SK-N-SH (cell line): ENCODE measurements around the gene AP3S1.

Source experiments
- EP300 ChIP-seq, 2 experiments: IDR thresholded peaks; 2 replicates each; pipeline versions ENCODE4 v1.4.0 to v1.6.1; 2012; ENCODE audit warnings: borderline replicate concordance in 1 of 2, low read depth in 1 of 2, low read length in 1 of 2
- GATA2 ChIP-seq: sonication (generic); formaldehyde crosslinking; IDR thresholded peaks from 2 replicates; pipeline ENCODE4 v1.5.0; 2020; ENCODE audit warnings: mild to moderate bottlenecking, missing genetic modification reagents
- IRF3 ChIP-seq: fragments of 150-350 bp; IDR thresholded peaks from 2 replicates; pipeline ENCODE4 v1.6.1; 2016; ENCODE audit warnings: mild to moderate bottlenecking, low read depth, low read length
- POLR2AphosphoS5 ChIP-seq: IDR thresholded peaks from 2 replicates; pipeline ENCODE4 v1.6.1; 2012; ENCODE audit warnings: low read depth, low read length
- RAD21 ChIP-seq: IDR thresholded peaks from 2 replicates; pipeline ENCODE4 v1.6.1; 2012; ENCODE audit warnings: mild to moderate bottlenecking, low read length
- SIN3A ChIP-seq: IDR thresholded peaks from 2 replicates; pipeline ENCODE4 v1.6.1; 2012; ENCODE audit warnings: low read depth, mild to moderate bottlenecking, low read length, moderate library complexity, borderline replicate concordance
- SMC3 ChIP-seq: IDR thresholded peaks from 2 replicates; pipeline ENCODE4 v1.6.1; 2012; ENCODE audit warnings: low read depth, low read length, improper control_type of control experiment
- TAF1 ChIP-seq: IDR thresholded peaks from 2 replicates; pipeline ENCODE4 v1.6.1; 2012; ENCODE audit warnings: low read depth, mild to moderate bottlenecking, low read length, moderate library complexity, borderline replicate concordance
- ZBTB33 ChIP-seq: IDR thresholded peaks from 2 replicates; pipeline ENCODE4 v1.4.0; 2012; ENCODE audit warnings: low read depth, borderline replicate concordance
- TF ChIP-seq, protein P1 (sequence below): fragments of 200-600 bp; sonication (generic); IDR thresholded peaks from 2 replicates; pipeline ENCODE4 v1.6.1; 2017; ENCODE audit warnings: antibody characterized with exemption, mild to moderate bottlenecking, moderate library complexity
- TF ChIP-seq, protein P2 (sequence below): IDR thresholded peaks from 2 replicates; pipeline ENCODE4 v1.6.1; 2012; ENCODE audit warnings: mild to moderate bottlenecking, low read depth, low read length, moderate library complexity

DNA sequence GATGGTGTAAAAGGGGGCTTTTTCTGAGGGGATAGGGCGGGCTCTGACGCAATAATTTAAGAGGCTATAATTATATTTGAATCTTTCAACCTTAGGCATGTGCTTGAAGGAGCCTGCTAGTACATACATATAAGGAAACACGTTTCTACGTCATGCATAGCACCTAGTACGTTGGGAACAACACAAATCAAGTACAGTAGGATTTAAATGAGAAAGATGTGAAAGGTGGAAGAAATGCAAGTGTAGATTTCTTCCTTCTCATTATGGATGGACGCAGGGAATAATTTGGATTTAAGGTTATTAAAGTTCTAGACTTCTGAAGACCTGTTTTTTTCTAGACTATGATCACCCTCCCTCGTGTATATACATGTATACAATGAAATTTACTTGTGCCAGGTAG lies 24.3 kb upstream of the AP3S1 start:
- TF ChIP-seq TAF1, result no peak
- TF ChIP-seq, protein P1, sequence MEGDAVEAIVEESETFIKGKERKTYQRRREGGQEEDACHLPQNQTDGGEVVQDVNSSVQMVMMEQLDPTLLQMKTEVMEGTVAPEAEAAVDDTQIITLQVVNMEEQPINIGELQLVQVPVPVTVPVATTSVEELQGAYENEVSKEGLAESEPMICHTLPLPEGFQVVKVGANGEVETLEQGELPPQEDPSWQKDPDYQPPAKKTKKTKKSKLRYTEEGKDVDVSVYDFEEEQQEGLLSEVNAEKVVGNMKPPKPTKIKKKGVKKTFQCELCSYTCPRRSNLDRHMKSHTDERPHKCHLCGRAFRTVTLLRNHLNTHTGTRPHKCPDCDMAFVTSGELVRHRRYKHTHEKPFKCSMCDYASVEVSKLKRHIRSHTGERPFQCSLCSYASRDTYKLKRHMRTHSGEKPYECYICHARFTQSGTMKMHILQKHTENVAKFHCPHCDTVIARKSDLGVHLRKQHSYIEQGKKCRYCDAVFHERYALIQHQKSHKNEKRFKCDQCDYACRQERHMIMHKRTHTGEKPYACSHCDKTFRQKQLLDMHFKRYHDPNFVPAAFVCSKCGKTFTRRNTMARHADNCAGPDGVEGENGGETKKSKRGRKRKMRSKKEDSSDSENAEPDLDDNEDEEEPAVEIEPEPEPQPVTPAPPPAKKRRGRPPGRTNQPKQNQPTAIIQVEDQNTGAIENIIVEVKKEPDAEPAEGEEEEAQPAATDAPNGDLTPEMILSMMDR, result no peak
- no peak for TF ChIP-seq GATA2
- TF ChIP-seq EP300 (IDR thresholded peaks at IDR 0.05; ENCODE audit: borderline replicate concordance in 1 of 2, low read depth in 1 of 2, low read length in 1 of 2), result no peak
- no peak for TF ChIP-seq RAD21
- TF ChIP-seq, protein P2, sequence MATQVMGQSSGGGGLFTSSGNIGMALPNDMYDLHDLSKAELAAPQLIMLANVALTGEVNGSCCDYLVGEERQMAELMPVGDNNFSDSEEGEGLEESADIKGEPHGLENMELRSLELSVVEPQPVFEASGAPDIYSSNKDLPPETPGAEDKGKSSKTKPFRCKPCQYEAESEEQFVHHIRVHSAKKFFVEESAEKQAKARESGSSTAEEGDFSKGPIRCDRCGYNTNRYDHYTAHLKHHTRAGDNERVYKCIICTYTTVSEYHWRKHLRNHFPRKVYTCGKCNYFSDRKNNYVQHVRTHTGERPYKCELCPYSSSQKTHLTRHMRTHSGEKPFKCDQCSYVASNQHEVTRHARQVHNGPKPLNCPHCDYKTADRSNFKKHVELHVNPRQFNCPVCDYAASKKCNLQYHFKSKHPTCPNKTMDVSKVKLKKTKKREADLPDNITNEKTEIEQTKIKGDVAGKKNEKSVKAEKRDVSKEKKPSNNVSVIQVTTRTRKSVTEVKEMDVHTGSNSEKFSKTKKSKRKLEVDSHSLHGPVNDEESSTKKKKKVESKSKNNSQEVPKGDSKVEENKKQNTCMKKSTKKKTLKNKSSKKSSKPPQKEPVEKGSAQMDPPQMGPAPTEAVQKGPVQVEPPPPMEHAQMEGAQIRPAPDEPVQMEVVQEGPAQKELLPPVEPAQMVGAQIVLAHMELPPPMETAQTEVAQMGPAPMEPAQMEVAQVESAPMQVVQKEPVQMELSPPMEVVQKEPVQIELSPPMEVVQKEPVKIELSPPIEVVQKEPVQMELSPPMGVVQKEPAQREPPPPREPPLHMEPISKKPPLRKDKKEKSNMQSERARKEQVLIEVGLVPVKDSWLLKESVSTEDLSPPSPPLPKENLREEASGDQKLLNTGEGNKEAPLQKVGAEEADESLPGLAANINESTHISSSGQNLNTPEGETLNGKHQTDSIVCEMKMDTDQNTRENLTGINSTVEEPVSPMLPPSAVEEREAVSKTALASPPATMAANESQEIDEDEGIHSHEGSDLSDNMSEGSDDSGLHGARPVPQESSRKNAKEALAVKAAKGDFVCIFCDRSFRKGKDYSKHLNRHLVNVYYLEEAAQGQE, result no peak
- TF ChIP-seq IRF3, result no peak
- TF ChIP-seq ZBTB33, result no peak
- no peak for TF ChIP-seq SIN3A
- TF ChIP-seq SMC3, result no peak
- TF ChIP-seq POLR2AphosphoS5, result no peak
